GM06990 (cell line): ENCODE measurements around the gene NEIL1.
A peak's percentile ranks its signal among the peaks of the same experiment; 100 is the strongest.

Experiments
- DNase-seq: peaks from one replicate; pipeline ENCODE4 v3.0.0-alpha.2; 2011; ENCODE audit not compliant: insufficient read length; ENCODE audit errors: extremely low read depth
- H3K27me3 ChIP-seq: replicated peaks from 2 replicates; pipeline ENCODE4 v1.6.0; 2011; ENCODE audit warnings: low read length; ENCODE audit not compliant: control insufficient read depth, insufficient read depth
- H3K36me3 ChIP-seq: 2 replicates; pipeline ENCODE4 v1.5.1; 2011; ENCODE audit warnings: low read length; ENCODE audit not compliant: control insufficient read depth, insufficient read depth
- H3K4me3 ChIP-seq: replicated peaks from 2 replicates; pipeline ENCODE4 v1.5.1; 2011; ENCODE audit warnings: low read depth, mild to moderate bottlenecking, control low read depth, low read length
- CTCF ChIP-seq: IDR thresholded peaks from 2 replicates; pipeline ENCODE4 v1.5.1; 2011; ENCODE audit warnings: low read length, control low read depth, mild to moderate bottlenecking, inconsistent platforms; ENCODE audit not compliant: insufficient read depth, poor library complexity, severe bottlenecking

The NEIL1 gene

GRCh38 chr15:75367006-75367405, 20.2 kb downstream of the NEIL1 start:
- peaks cover 31% of the 10 kb centered on the region for H3K36me3 ChIP-seq

GRCh38 chr15:75367406-75367912, 20.6 kb downstream of the NEIL1 start:
- Histone ChIP-seq H3K36me3 (peaks cover 26% of the 10 kb centered on the region), H3K27me3 (no peaks in the 10 kb centered on the region), H3K4me3 (peak overlapping the region; percentile 56)
- DNase-seq: no peak
- no peak for TF ChIP-seq CTCF

More at GRCh38 chr15:75367006-75367405, 20.2 kb downstream of the NEIL1 start:
- no peak for TF ChIP-seq CTCF
- no peaks in the 10 kb centered on the region for H3K27me3 ChIP-seq
- no peak for DNase-seq
- peak overlapping the region; percentile 56 for H3K4me3 ChIP-seq

- TF ChIP-seq CTCF: peak; percentile 90
- Histone ChIP-seq H3K4me3 (peak within 1 kb of the TSS; percentile 91), H3K27me3 (no peaks in the 10 kb centered on the region), H3K36me3 (peaks cover 26% of the 10 kb centered on the region)
- peak; percentile 98 for DNase-seq
Measured at GRCh38 chr15:75367913-75368688, 21.3 kb downstream of the NEIL1 start, which contains the start of gene MAN2C1. Gene MAN2C1, minus strand, starts transcription at chr15:75368607. Its CDS starts 24 bp downstream, at chr15:75368583.

- peaks cover 27% of the 10 kb centered on the region for H3K36me3 ChIP-seq
- DNase-seq: no peak
- peak overlapping the region; percentile 91 for H3K4me3 ChIP-seq
- TF ChIP-seq CTCF: no peak
- H3K27me3 ChIP-seq: no peaks in the 10 kb centered on the region
Measured at GRCh38 chr15:75368689-75369239, 21.9 kb downstream of the NEIL1 start.

- Histone ChIP-seq H3K27me3 (no peaks in the 10 kb centered on the region), H3K36me3 (peaks cover 20% of the 10 kb centered on the region), H3K4me3 (no peak overlapping the region)
- no peak for DNase-seq
- no peak for TF ChIP-seq CTCF
Measured at GRCh38 chr15:75369897-75370581, 23.2 kb downstream of the NEIL1 start.
